Body of pancreas (tissue), 4 donors: ENCODE results near the gene PON3. TPM values are rescaled to one million over a fixed set of nuclear protein-coding genes. Genes with fewer than 3 reads are reported as not detected.
A peak's percentile ranks its signal among the peaks of the same experiment; 100 is the strongest.

Experiments used
- ATAC-seq: fragments of 150-250 bp; one replicate; pipeline ENCODE4 v1.9.1; 2016
- DNase-seq, 4 donors: peaks; one replicate each; pipeline ENCODE4 v3.0.0-alpha.2; 2019
- H3K27ac ChIP-seq, 4 donors: fragments of 200-600 bp; sonication (generic); 1 replicate in 3 of 4; 2 replicates in 1 of 4; pipeline versions ENCODE4 v1.5.1 to v1.6.1; 2016 to 2019; ENCODE audit warnings: mild to moderate bottlenecking in 1 of 4, mixed read lengths in 1 of 4, moderate library complexity in 1 of 4
- H3K27me3 ChIP-seq, 2 donors: fragments of 200-600 bp; sonication (generic); one replicate each; pipeline ENCODE4 v1.6.0; 2016; ENCODE audit warnings: mild to moderate bottlenecking in 1 of 2
- H3K36me3 ChIP-seq, 2 donors: fragments of 200-600 bp; sonication (generic); replicated peaks in 1 of 2; 2 replicates each; pipeline ENCODE4 v1.5.1; 2016; ENCODE audit warnings: low read depth in 2 of 2; ENCODE audit not compliant: insufficient read depth in 1 of 2
- H3K4me1 ChIP-seq: fragments of 200-600 bp; sonication (generic); one replicate; pipeline ENCODE4 v1.6.0; 2016
- H3K4me3 ChIP-seq, 2 donors: fragments of 200-600 bp; sonication (generic); 1 replicate in 1 of 2; 2 replicates in 1 of 2; pipeline ENCODE4 v1.5.1; 2016 to 2019
- H3K9me3 ChIP-seq, 3 donors: fragments of 200-600 bp; sonication (generic); 1 replicate in 2 of 3; 2 replicates in 1 of 3; pipeline ENCODE4 v1.5.1; 2016
- CTCF ChIP-seq, 7 experiments: fragments of 450-650 bp in 4 of 7; fragments of 200-600 bp in 3 of 7; sonication (generic) in 3 of 7; IDR thresholded peaks; one replicate each; pipeline ENCODE4 v1.5.1; 2016 to 2019; ENCODE audit warnings: antibody characterized with exemption in 7 of 7
- POLR2A ChIP-seq, 3 donors: fragments of 450-650 bp; IDR thresholded peaks; one replicate each; pipeline ENCODE4 v1.6.1; 2016; ENCODE audit warnings: antibody characterized with exemption in 3 of 3, mild to moderate bottlenecking in 2 of 3
- WGBS, 2 donors: methylation state at CpG; one replicate each; pipeline ENCODE4 v1.1.5; 2017; 5-methylcytosine and 5-hydroxymethylcytosine counted together
- intact Hi-C: fragments of 100-400 bp; cut with DNase I; formaldehyde crosslinking; loops from one replicate; pipeline ENCODE4 v1.15.1; 2023
- total RNA-seq, 2 donors: library from RNA; depleted of rRNA; stranded (reverse); fragments of >200 nt; gene quantifications; one replicate each; pipeline ENCODE4 v1.1.0, GENCODE V29; 2016

PON3 gene
- total RNA-seq, 2 donors from 2014 or later = 3.0 to 7.0 TPM

GRCh38 chr7:95405800-95406199 is 9.6 kb upstream of the PON3 start:
- Histone ChIP-seq H3K9me3 (no peaks in the 10 kb centered on the region), H3K27me3 (no peaks in the 10 kb centered on the region), H3K36me3 (peaks cover 0 to 2% of the 10 kb centered on the region in 2 donors), H3K4me1 (no peaks in the 10 kb centered on the region), H3K4me3 (no peak overlapping the region), H3K27ac (no peak overlapping the region)
- 96 to 97% methylated on average over 6 of the region's 6 CpGs for WGBS, 2 donors
- ATAC-seq = no peak
- intact Hi-C loops = no loop called here
- TF ChIP-seq POLR2A (IDR thresholded peaks at IDR 0.05) (no peak), CTCF (IDR thresholded peaks at IDR 0.05) (no peak)
- no peak for DNase-seq

- H3K36me3 ChIP-seq = no peaks in the 10 kb centered on the region
- 95 to 97% methylated on average over 3 of the region's 3 CpGs for WGBS, 2 donors
Measured at GRCh38 chr7:95405208-95405607, 9.0 kb upstream of the PON3 start.

GRCh38 chr7:95404316-95404865 is 8.2 kb upstream of the PON3 start:
- H3K27ac ChIP-seq = no peak overlapping the region

More at GRCh38 chr7:95405208-95405607, 9.0 kb upstream of the PON3 start:
- intact Hi-C loops = no loop called here
- DNase-seq (no peak), ATAC-seq (no peak)
- no peaks in the 10 kb centered on the region for H3K4me1 ChIP-seq
- no peak for TF ChIP-seq POLR2A (IDR thresholded peaks at IDR 0.05)
- TF ChIP-seq CTCF (IDR thresholded peaks at IDR 0.05) = no peak
- no peaks in the 10 kb centered on the region for H3K9me3 ChIP-seq
- no peak overlapping the region for H3K4me3 ChIP-seq
- no peak overlapping the region for H3K27ac ChIP-seq
- H3K27me3 ChIP-seq = no peaks in the 10 kb centered on the region

GRCh38 chr7:95398155-95398940 is 2.2 kb upstream of the PON3 start:
- peak in 1 of 4 donors; percentile 11 for DNase-seq
- H3K27ac ChIP-seq = no peak overlapping the region
- H3K36me3 ChIP-seq = no peaks in the 10 kb centered on the region
- no peak overlapping the region for H3K4me3 ChIP-seq
- WGBS, 2 donors = 59 to 61% methylated on average over 4 of the region's 4 CpGs
- peak; percentile 27 for ATAC-seq
- no peaks in the 10 kb centered on the region for H3K9me3 ChIP-seq
- intact Hi-C loops = no loop called here
- H3K27me3 ChIP-seq = no peaks in the 10 kb centered on the region
- no peak for TF ChIP-seq CTCF (IDR thresholded peaks at IDR 0.05)
- no peak for TF ChIP-seq POLR2A (IDR thresholded peaks at IDR 0.05)
- no peaks in the 10 kb centered on the region for H3K4me1 ChIP-seq

More at GRCh38 chr7:95404316-95404865, 8.2 kb upstream of the PON3 start:
- intact Hi-C loops = no loop called here
- DNase-seq (peak in 1 of 4 donors; percentile 20), ATAC-seq (peak; percentile 45)
- Histone ChIP-seq H3K4me1 (no peaks in the 10 kb centered on the region), H3K9me3 (no peaks in the 10 kb centered on the region), H3K4me3 (no peak overlapping the region), H3K36me3 (no peaks in the 10 kb centered on the region), H3K27me3 (no peaks in the 10 kb centered on the region)
- 53 to 62% methylated on average over 4 of the region's 4 CpGs for WGBS, 2 donors
- TF ChIP-seq CTCF (IDR thresholded peaks at IDR 0.05) (no peak), POLR2A (IDR thresholded peaks at IDR 0.05) (no peak)
